GM19455 (cell line): ENCODE data around the gene BLOC1S6.

ENCODE experiments used
- ATAC-seq: cut with Tn5 transposase; IDR thresholded peaks from one replicate; pipeline ENCODE4 v1.9.1; 2021; ENCODE audit not compliant: unreplicated experiment

Gene BLOC1S6

GRCh38 chr15:45587863-45588170, 638 bp downstream of the BLOC1S6 start:
- ATAC-seq, result no peak

DNA sequence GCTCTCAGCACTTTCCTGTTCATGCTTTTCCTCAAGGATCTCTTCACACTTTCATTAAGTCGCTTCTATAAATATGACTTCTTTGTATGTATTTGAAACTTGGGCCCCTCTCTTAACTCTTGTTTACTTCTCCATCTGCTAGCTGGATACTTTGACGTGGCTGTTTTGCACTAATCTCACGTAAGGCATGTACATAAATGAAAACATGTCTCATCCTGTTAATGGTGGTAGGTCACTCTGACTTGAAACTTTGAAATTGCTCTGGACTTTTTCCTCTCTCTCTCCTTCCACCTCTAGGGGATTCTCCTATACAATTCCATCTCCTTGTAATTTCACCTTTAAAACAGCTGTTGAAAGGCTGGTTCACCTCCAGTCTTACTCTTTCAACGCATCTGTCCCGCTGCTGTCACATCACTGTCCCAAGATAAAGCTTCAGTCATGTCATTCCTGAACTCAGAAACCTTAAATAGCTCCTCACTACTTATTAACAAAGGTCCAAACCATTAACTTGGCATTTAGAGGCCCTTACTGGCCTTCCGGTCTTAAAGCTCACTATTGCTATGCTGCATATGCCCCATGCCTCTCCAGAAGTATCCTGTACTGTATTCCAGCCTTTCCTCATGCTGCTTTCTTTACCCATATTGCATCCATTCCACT, 1.2 kb downstream of the BLOC1S6 start:
- no peak for ATAC-seq

DNA sequence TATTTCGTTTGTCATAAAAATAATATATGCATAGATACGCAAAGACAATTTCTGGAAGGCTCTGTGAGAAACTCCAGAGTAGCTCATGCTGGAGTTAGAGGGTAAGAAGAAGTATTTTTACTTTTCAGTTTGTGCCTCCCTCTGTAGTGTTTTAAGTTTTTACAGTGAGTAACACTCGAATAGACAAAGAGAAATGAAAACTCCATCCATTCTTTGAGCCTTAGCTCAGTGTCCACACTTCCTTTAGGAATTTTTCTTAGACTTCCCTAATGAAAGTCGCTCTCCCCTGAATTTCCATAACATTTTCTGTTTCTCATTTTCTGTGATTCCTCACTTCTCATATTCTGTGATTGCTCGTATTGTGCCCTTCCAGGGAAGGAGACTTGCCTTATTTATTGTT, 2.1 kb downstream of the BLOC1S6 start:
- ATAC-seq, result no peak

- no peak for ATAC-seq
Observed at GRCh38 chr15:45594319-45594718, 7.1 kb downstream of the BLOC1S6 start.

DNA sequence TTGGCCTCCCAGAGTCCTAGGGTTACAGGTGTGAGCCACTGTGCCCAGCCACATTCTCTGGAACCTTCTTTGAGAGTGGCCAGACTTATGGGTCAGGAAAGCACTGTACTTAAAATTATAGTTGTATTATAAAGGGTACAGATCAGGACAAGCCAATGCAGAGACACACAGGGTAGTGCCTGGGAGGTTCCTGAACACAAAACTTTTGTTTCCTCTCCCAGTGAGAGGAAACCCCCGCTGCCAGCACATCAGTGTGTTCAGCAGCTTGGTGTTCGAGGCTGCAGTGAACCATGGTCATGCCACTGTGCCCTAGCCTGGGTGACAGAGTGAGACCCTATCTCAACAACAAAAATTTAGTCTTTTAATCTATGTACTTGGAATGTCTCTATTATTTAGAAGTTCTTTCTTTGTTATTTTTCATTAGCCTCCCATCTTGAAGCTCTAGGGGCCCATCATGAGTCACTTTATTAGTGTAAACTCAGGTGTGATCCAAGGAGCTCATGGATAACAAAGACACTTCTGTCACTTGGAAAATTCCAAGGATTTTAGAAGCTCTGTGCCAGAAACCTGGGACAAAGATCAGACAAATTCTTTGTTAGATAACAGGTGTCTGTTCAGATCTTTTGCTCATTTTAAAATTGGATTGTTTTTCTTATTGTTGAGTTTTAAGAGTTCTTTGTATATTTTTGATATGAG, 7.8 kb downstream of the BLOC1S6 start:
- no peak for ATAC-seq

DNA sequence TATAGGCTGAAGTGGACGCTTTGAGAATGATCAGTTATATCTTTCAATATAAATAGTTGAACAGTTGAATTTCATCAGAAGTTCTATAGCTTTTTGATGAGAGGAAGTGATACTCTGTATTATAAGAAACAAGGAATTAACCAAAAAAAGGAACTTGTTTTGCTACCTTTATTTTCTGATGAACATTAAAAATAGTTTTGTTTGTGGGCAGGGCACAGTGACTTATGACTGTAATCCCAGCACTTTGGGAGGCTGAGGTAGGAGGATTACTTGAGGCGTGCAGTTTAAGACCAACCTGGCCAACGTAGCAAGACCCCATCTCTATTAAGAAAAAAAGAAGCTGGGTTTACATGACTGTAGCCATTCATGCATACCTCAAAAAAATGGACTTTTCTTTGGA, 16.7 kb downstream of the BLOC1S6 start:
- no peak for ATAC-seq

DNA sequence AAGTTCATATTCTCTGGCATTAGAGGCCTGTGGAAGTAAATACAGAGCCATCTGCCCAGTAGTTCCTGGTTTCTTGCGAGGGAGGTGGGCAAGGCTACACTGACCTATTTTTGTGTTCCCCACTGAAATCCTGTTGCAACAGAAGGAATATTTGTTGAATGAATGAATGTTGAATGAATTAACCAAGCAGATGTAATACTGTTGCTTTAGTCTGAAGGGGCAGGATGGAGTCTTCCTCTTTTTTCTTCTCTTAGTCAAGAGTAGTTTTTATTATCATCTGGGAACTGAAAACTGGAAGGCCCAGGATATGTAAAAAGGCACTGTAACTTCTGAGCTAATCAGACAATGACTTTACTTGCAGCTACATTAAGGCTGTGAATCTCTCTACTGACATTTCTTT, 17.1 kb downstream of the BLOC1S6 start:
- ATAC-seq, result no peak

- ATAC-seq, result no peak
Observed at GRCh38 chr15:45606413-45606812, 19.2 kb downstream of the BLOC1S6 start.

DNA sequence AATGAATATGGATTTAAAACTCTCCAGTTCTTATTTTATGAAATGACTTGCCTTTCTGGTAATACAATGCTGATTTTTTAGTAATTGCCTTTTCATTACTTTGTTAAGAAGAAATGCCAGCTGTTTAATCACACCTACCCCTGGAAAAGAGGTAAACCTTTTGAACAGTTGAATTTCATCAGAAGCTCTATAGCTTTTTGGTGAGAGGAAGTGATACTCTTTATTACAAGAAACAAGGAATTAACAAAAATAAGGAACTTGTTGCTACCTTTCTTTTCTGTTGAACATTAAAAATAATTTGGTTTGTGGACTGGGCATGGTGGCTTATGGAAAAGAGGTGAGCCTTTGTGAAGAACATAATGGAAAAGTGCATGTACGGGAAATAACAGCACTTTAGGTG, 19.7 kb downstream of the BLOC1S6 start:
- no peak for ATAC-seq

GRCh38 chr15:45611305-45611704, 24.1 kb downstream of the BLOC1S6 start:
- no peak for ATAC-seq

DNA sequence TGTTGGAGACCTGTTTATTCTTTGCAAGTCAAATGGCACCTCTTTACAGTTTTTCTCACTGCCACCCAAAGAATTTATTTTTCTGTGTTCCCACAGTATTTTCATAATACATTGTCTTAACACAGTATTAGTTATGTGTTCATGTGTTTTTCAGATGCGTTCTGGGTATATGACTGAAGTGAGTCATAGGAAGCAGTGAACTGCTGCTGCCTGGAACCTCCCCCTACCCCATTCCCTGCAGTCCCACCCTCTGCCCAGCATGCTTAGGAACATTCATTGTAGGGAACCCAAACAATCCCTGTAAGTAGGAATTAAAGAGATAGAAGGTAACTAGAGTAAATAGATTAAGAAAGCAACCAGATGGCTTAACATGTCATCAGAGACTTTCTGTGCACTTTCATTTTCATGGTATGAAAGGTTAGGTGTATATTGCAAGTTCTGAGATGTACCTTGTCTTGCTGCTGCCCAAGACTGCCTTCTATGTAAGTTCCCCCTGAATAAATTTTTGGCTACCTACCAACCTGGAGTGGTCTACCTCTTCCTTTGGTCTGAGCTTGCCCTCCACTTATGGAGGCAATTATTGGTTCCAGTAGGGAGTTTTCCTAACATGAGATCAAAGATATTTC, 25.7 kb downstream of the BLOC1S6 start:
- ATAC-seq, result no peak

DNA sequence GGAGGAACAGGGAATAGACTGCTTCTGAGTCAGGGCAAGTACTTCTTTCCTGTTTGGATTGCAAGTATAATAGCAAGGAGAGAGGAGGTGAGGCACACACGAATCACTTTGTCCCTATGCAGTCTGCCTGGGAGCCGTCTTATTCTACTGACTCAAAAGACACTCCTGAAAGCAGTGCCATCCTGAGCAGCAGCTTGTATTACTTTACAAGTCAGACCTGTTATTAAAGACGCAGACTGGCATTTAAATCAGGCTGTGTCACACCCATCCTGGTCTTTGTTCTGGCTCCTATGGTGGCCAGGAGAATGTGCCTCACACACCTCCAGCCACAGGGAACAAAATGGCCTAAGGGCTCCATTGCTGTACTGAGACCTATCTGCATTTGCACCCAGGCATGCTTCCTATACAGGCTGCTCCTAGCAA, 29.7 kb downstream of the BLOC1S6 start:
- no peak for ATAC-seq

GRCh38 chr15:45618813-45619212, 31.6 kb downstream of the BLOC1S6 start:
- no peak for ATAC-seq

DNA sequence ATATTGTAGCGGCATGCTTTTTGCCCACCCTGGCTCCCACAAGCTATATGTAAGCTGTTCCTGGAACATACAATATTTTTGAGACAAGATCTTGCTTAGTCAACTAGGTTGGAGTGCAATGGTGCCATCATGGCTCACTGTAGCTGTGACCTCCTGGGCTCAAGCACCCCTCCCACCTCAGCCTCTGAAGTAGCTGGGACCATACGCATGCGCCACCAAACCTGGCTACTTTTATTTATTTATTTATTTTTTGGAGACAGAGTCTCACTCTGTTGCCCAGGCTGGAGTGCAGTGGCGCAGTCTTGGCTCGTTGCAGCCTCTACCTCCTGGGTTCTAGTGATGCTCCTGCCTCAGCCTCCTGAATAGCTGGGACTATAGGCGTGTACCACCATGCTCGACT, 41.0 kb downstream of the BLOC1S6 start:
- no peak for ATAC-seq

GRCh38 chr15:45630917-45631691, 43.9 kb downstream of the BLOC1S6 start:
- ATAC-seq, result no peak

DNA sequence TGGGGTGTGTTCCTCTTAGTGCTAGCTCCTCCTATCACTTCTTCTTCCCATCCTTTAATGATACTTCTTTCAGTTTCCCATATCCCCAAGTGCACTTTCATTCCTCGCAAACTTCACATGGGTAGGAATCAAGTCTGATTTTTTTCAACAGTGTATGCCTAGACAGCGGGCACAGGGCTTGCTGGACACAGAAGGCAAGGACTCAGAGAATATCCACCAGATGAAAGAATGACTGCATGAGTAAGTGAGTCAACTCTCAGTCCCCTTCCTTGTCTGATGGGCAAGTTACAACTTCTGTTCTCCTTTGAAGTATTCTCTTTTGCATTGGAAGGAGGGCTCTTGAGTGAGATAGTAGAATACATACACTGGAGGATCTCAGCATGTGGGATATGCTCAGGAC, 44.6 kb downstream of the BLOC1S6 start:
- no peak for ATAC-seq

GRCh38 chr15:45634432-45635190, 47.4 kb downstream of the BLOC1S6 start, which contains the start of gene SQOR:
Gene SQOR (plus strand): TSS chr15:45635029. CDS start chr15:45658924, 23,895 bp downstream.
- ATAC-seq, result peak; percentile 70

DNA sequence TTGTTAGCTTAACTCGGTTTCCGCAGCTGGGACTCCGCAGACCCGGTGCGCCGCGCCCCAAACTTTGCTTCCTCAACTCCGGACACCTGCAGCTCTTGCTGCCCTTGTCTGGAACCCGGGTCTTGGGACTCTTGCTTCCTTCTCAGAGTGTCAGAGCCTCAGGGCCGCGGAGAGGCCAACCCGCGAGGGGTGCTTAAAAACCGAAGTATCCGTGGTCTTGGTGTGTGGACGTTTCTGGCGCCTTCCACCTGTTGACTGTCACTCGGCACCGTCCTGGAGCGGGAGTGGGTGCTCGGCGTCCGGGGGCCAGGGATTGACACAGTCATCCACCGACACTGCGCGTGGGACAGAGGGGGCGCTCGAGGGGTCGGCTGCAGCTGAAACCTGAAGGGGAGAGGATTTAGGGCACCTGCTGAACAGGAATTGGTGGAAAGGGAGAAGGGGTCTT, 48.0 kb downstream of the BLOC1S6 start:
- ATAC-seq, result peak; percentile 51

GRCh38 chr15:45635763-45636292, 48.6 kb downstream of the BLOC1S6 start:
- ATAC-seq, result no peak

GRCh38 chr15:45637141-45637540, 50.0 kb downstream of the BLOC1S6 start:
- ATAC-seq, result no peak
